Liver (tissue), 9 donors: ENCODE measurements around the gene TMEM214. TPM values are rescaled to one million over a fixed set of nuclear protein-coding genes. Genes with fewer than 3 reads are reported as not detected.

ENCODE experiments used
- DNase-seq: peaks from one replicate; pipeline ENCODE4 v3.0.0-alpha.2; 2017; ENCODE audit warnings: low spot score
- H3K27ac ChIP-seq, 2 donors: one replicate each; pipeline ENCODE4 v1.7.0; 2013; ENCODE audit warnings: inconsistent platforms in 2 of 2, low read length in 2 of 2, control low read depth in 1 of 2, low read depth in 1 of 2, mild to moderate bottlenecking in 1 of 2
- H3K27me3 ChIP-seq, 4 donors: one replicate each; pipeline versions ENCODE4 v1.6.1 to v1.7.0; 2013; ENCODE audit warnings: low read length in 3 of 4, inconsistent platforms in 1 of 4, mild to moderate bottlenecking in 1 of 4, moderate library complexity in 1 of 4; ENCODE audit not compliant: control insufficient read depth in 4 of 4, insufficient read depth in 4 of 4
- H3K36me3 ChIP-seq, 4 donors: one replicate each; pipeline versions ENCODE4 v1.6.1 to v1.7.0; 2013; ENCODE audit warnings: low read length in 3 of 4, mild to moderate bottlenecking in 3 of 4, low read depth in 1 of 4, moderate library complexity in 1 of 4; ENCODE audit not compliant: control insufficient read depth in 4 of 4, insufficient read depth in 3 of 4
- H3K4me1 ChIP-seq, 4 donors: one replicate each; pipeline versions ENCODE4 v1.6.1 to v1.7.0; 2013; ENCODE audit warnings: low read length in 3 of 4, mild to moderate bottlenecking in 3 of 4, moderate library complexity in 1 of 4; ENCODE audit not compliant: control insufficient read depth in 4 of 4, insufficient read depth in 4 of 4
- H3K4me3 ChIP-seq, 3 donors: one replicate each; pipeline versions ENCODE4 v1.6.1 to v1.7.0; 2013; ENCODE audit warnings: low read length in 3 of 3, control low read depth in 1 of 3, low read depth in 1 of 3, mild to moderate bottlenecking in 1 of 3
- H3K9ac ChIP-seq, 2 donors: one replicate each; pipeline ENCODE4 v1.7.0; 2013; ENCODE audit warnings: low read length in 2 of 2, mild to moderate bottlenecking in 2 of 2, moderate library complexity in 2 of 2, control low read depth in 1 of 2, low read depth in 1 of 2
- H3K9me3 ChIP-seq, 4 donors: one replicate each; pipeline versions ENCODE4 v1.6.1 to v1.7.0; 2013; ENCODE audit warnings: low read length in 3 of 4; ENCODE audit not compliant: control insufficient read depth in 4 of 4
- FOXA1 ChIP-seq: IDR thresholded peaks from 2 replicates; pipeline ENCODE4 v1.6.1; 2016; ENCODE audit warnings: antibody characterized with exemption
- FOXA2 ChIP-seq: IDR thresholded peaks from 2 replicates; pipeline ENCODE4 v1.6.1; 2016; ENCODE audit warnings: antibody characterized with exemption
- GABPA ChIP-seq, 2 donors: IDR thresholded peaks in 1 of 2; conservative IDR thresholded peaks in 1 of 2; 2 replicates each; pipeline ENCODE4 v1.6.1; 2016; ENCODE audit warnings: antibody characterized with exemption in 2 of 2, mild to moderate bottlenecking in 1 of 2, moderate library complexity in 1 of 2
- HNF4A ChIP-seq, 2 donors: conservative IDR thresholded peaks; 2 replicates each; pipeline ENCODE4 v1.6.1; 2016; ENCODE audit warnings: antibody characterized with exemption in 2 of 2, mild to moderate bottlenecking in 2 of 2
- HNF4G ChIP-seq: IDR thresholded peaks from 2 replicates; pipeline ENCODE4 v1.6.1; 2016; ENCODE audit warnings: antibody characterized with exemption
- JUND ChIP-seq, 2 donors: IDR thresholded peaks; 2 replicates each; pipeline ENCODE4 v1.6.1; 2016; ENCODE audit warnings: antibody characterized with exemption in 2 of 2
- NR2F2 ChIP-seq: IDR thresholded peaks from 2 replicates; pipeline ENCODE4 v1.6.1; 2016; ENCODE audit warnings: antibody characterized with exemption
- RAD21 ChIP-seq, 2 donors: IDR thresholded peaks; 2 replicates each; pipeline ENCODE4 v1.6.1; 2016; ENCODE audit warnings: antibody characterized with exemption in 2 of 2, mild to moderate bottlenecking in 2 of 2
- REST ChIP-seq: IDR thresholded peaks from 2 replicates; pipeline ENCODE4 v1.6.1; 2016; ENCODE audit warnings: antibody characterized with exemption, mild to moderate bottlenecking
- RXRA ChIP-seq, 2 donors: IDR thresholded peaks; 2 replicates each; pipeline ENCODE4 v1.6.1; 2017 to 2018; ENCODE audit warnings: antibody characterized with exemption in 2 of 2, mild to moderate bottlenecking in 1 of 2
- SP1 ChIP-seq: IDR thresholded peaks from 2 replicates; pipeline ENCODE4 v1.6.1; 2018; ENCODE audit warnings: antibody characterized with exemption, mild to moderate bottlenecking
- TAF1 ChIP-seq: conservative IDR thresholded peaks from 2 replicates; pipeline ENCODE4 v1.6.1; 2016; ENCODE audit warnings: antibody characterized with exemption, mild to moderate bottlenecking
- YY1 ChIP-seq: IDR thresholded peaks from 2 replicates; pipeline ENCODE4 v1.6.1; 2016; ENCODE audit warnings: antibody characterized with exemption, mild to moderate bottlenecking
- WGBS: extraction: QIAGEN DNeasy Blood & Tissue Kit; methylation state at CpG from one replicate; pipeline ENCODE4 v1.1.7; 2013; 5-methylcytosine and 5-hydroxymethylcytosine counted together
- polyA plus RNA-seq, 2 donors: library from polyadenylated mRNA; stranded (reverse) in 1 of 2; unstranded in 1 of 2; fragments of 200-250 nt in 1 of 2; fragments of >200 nt in 1 of 2; fragmentation: Nextera tagmentation in 1 of 2; extraction: Ambion mirVana in 1 of 2; gene quantifications; one replicate each; pipeline versions ENCODE4 v1.2.1 to v1.2.3, GENCODE V29; 2013 to 2015
- total RNA-seq, 2 donors: library from RNA; depleted of rRNA; stranded (reverse); fragments of >200 nt; gene quantifications; one replicate each; pipeline ENCODE4 v1.2.3, GENCODE V29; 2014
- TF ChIP-seq, protein P1 (sequence below): fragments of 150-350 bp; IDR thresholded peaks from 2 replicates; pipeline ENCODE4 v1.5.1; 2017; ENCODE audit warnings: improper control_type of control experiment, low read depth, low read length; ENCODE audit not compliant: missing input control
- TF ChIP-seq, protein P2 (sequence below): IDR thresholded peaks from 2 replicates; pipeline ENCODE4 v1.6.1; 2016; ENCODE audit warnings: antibody characterized with exemption
- TF ChIP-seq, protein P3 (sequence below): IDR thresholded peaks from 2 replicates; pipeline ENCODE4 v1.6.1; 2016; ENCODE audit warnings: antibody characterized with exemption
- donor health status: healthy.
- donor health status: healthy.
- donor health status: healthy.
- donor health status: healthy.
- donor health status: healthy.

The TMEM214 gene
- total RNA-seq, result 10 to 100 TPM; 17.1 to 48.4 TPM
- 10 to 100 TPM; 28.3 to 53.4 TPM for polyA plus RNA-seq

- under 1% methylated on average over 76 of the region's 76 CpGs for WGBS
- Histone ChIP-seq H3K36me3 (peaks cover 6 to 32% (median 23%) of the 10 kb centered on the region in 4 donors), H3K4me3 (peak within 1 kb of the TSS; percentile 85 to 90 (median 88)), H3K27ac (peak within 1 kb of the TSS; percentile 77 to 80), H3K9ac (peak within 1 kb of the TSS; percentile 58 to 88), H3K9me3 (no peaks in the 10 kb centered on the region), H3K27me3 (no peaks in the 10 kb centered on the region), H3K4me1 (peaks cover 2 to 16% (median 11%) of the 10 kb centered on the region in 4 donors)
- TF ChIP-seq RAD21 (IDR thresholded peaks at IDR 0.05), result no peak
- TF ChIP-seq SP1, result peak; percentile 7
- peak in 1 of 2 donors; percentile 70 for TF ChIP-seq GABPA (IDR thresholded peaks at IDR 0.05 in 1 of 2, conservative IDR thresholded peaks at IDR 0.05 in 1 of 2)
- no peak for TF ChIP-seq TAF1
- TF ChIP-seq FOXA2, result peak; percentile 4
- TF ChIP-seq YY1, result peak; percentile 56
- no peak for TF ChIP-seq REST
- TF ChIP-seq RXRA (IDR thresholded peaks at IDR 0.05), result no peak
- TF ChIP-seq HNF4A (conservative IDR thresholded peaks at IDR 0.05), result no peak
- TF ChIP-seq HNF4G, result no peak
- TF ChIP-seq NR2F2, result no peak
- TF ChIP-seq, protein P1, sequence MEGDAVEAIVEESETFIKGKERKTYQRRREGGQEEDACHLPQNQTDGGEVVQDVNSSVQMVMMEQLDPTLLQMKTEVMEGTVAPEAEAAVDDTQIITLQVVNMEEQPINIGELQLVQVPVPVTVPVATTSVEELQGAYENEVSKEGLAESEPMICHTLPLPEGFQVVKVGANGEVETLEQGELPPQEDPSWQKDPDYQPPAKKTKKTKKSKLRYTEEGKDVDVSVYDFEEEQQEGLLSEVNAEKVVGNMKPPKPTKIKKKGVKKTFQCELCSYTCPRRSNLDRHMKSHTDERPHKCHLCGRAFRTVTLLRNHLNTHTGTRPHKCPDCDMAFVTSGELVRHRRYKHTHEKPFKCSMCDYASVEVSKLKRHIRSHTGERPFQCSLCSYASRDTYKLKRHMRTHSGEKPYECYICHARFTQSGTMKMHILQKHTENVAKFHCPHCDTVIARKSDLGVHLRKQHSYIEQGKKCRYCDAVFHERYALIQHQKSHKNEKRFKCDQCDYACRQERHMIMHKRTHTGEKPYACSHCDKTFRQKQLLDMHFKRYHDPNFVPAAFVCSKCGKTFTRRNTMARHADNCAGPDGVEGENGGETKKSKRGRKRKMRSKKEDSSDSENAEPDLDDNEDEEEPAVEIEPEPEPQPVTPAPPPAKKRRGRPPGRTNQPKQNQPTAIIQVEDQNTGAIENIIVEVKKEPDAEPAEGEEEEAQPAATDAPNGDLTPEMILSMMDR, result no peak
- TF ChIP-seq JUND (IDR thresholded peaks at IDR 0.05), result no peak
- no peak for TF ChIP-seq FOXA1
- TF ChIP-seq, protein P2, sequence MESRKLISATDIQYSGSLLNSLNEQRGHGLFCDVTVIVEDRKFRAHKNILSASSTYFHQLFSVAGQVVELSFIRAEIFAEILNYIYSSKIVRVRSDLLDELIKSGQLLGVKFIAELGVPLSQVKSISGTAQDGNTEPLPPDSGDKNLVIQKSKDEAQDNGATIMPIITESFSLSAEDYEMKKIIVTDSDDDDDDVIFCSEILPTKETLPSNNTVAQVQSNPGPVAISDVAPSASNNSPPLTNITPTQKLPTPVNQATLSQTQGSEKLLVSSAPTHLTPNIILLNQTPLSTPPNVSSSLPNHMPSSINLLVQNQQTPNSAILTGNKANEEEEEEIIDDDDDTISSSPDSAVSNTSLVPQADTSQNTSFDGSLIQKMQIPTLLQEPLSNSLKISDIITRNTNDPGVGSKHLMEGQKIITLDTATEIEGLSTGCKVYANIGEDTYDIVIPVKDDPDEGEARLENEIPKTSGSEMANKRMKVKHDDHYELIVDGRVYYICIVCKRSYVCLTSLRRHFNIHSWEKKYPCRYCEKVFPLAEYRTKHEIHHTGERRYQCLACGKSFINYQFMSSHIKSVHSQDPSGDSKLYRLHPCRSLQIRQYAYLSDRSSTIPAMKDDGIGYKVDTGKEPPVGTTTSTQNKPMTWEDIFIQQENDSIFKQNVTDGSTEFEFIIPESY, result no peak
- peak; percentile 87 for DNase-seq
Measured at GRCh38 chr2:27032495-27033252, at the start of gene TMEM214. Gene TMEM214 (plus strand): TSS chr2:27032965. CDS start chr2:27033016, 51 bp downstream.

GRCh38 chr2:26983746-26984145, 49.0 kb upstream of the TMEM214 start:
- Histone ChIP-seq H3K9ac (no peak overlapping the region), H3K27me3 (no peaks in the 10 kb centered on the region), H3K36me3 (no peaks in the 10 kb centered on the region), H3K9me3 (no peaks in the 10 kb centered on the region), H3K4me3 (no peak overlapping the region), H3K27ac (no peak overlapping the region), H3K4me1 (peaks cover 14 to 37% (median 31%) of the 10 kb centered on the region in 4 donors)
- DNase-seq, result no peak
- TF ChIP-seq FOXA2 (no peak), RAD21 (IDR thresholded peaks at IDR 0.05) (no peak), JUND (IDR thresholded peaks at IDR 0.05) (no peak), GABPA (IDR thresholded peaks at IDR 0.05 in 1 of 2, conservative IDR thresholded peaks at IDR 0.05 in 1 of 2) (no peak)
- TF ChIP-seq, protein P1, result no peak
- TF ChIP-seq, protein P3, sequence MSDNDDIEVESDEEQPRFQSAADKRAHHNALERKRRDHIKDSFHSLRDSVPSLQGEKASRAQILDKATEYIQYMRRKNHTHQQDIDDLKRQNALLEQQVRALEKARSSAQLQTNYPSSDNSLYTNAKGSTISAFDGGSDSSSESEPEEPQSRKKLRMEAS, result no peak
- 83% methylated on average over 3 of the region's 3 CpGs for WGBS
